ENCODE data around the gene ILK. TPM values are rescaled to one million over a fixed set of nuclear protein-coding genes. Genes with fewer than 3 reads are reported as not detected.

ILK gene
- total RNA-seq, 1 donor from 2014 or later: 209 TPM

DNA sequence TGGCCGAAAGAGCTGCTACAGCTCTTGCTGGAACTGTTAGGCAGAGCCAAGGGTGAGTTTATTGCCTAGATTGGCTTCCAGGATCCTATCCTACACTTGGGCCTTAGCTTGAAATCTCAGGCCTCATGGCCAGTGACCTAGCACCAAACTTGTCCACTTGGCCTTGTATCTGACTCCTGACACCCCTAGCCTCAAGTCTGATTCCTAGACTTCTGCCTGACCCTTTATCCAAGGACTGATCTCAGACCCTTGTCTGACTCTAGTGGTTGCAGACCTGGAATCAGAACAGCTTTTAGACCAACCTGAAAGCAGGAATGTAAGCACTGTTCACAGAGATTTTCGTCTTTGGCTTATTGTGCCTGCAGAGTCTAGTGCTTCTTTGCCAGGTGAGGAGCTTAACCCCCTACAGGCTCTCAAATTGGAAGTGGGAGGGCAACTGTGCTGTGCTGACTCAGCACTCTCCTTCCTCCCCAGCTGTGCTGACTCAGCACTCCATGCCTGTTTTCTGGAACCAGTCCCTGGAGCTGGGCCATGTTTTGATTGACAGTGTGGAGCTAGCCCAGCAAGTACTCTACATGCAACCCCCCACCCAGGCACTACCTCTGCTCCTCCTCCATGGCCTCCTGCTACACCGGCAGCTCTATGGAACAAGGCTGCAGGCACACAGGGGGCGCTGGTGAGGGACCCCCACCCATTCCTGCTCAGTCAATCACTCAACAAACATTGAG, 35.2 kb upstream of the ILK start:
- DNase-seq (ENCODE audit: low read depth): peak; percentile 58

DNA sequence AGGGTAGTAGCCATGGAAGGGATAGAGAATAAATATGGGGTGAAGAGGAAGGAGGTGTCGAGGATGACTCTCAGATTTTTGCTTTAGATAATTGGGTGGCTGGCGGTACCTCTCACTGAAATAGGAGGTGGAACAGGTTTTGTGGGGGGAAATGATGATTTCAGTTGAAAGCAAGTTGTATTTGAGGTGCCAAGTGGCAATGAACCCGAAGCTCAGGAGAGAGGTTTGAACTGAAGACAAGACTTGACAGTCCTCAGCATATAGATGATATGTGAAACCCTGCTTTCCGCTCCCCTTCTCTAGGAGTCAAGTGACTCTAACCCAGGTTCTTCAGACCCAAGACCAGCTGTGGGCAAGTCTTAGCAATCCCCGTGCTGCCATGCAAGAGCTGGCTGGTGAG, 33.9 kb upstream of the ILK start:
- Histone ChIP-seq H2AFZ (ENCODE audit: low read depth, low read length) (no peak overlapping the region), H3K4me3 (ENCODE audit: insufficient read depth, low read depth, low read length) (no peak overlapping the region), H3K27ac (ENCODE audit: low read depth, low read length) (no peak overlapping the region), H3K79me2 (ENCODE audit: insufficient read depth, low read length) (no peaks in the 10 kb centered on the region), H3K9me3 (ENCODE audit: insufficient read depth, low read depth, low read length) (no peaks in the 10 kb centered on the region), H3K27me3 (ENCODE audit: insufficient read depth, low read length) (no peaks in the 10 kb centered on the region), H3K4me1 (ENCODE audit: insufficient read depth, low read length) (peaks cover 14% of the 10 kb centered on the region), H4K20me1 (ENCODE audit: insufficient read depth, low read length) (peaks cover 17% of the 10 kb centered on the region), H3K4me2 (ENCODE audit: low read length) (no peak overlapping the region), H3K36me3 (ENCODE audit: insufficient read depth, low read length) (peaks cover 2% of the 10 kb centered on the region), H3K9ac (ENCODE audit: low read length) (no peak overlapping the region)
- no peak for DNase-seq (ENCODE audit: low read depth)
- TF ChIP-seq, protein P1, sequence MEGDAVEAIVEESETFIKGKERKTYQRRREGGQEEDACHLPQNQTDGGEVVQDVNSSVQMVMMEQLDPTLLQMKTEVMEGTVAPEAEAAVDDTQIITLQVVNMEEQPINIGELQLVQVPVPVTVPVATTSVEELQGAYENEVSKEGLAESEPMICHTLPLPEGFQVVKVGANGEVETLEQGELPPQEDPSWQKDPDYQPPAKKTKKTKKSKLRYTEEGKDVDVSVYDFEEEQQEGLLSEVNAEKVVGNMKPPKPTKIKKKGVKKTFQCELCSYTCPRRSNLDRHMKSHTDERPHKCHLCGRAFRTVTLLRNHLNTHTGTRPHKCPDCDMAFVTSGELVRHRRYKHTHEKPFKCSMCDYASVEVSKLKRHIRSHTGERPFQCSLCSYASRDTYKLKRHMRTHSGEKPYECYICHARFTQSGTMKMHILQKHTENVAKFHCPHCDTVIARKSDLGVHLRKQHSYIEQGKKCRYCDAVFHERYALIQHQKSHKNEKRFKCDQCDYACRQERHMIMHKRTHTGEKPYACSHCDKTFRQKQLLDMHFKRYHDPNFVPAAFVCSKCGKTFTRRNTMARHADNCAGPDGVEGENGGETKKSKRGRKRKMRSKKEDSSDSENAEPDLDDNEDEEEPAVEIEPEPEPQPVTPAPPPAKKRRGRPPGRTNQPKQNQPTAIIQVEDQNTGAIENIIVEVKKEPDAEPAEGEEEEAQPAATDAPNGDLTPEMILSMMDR (IDR thresholded peaks at IDR 0.05; ENCODE audit: insufficient read depth, low read depth, low read length): no peak
- TF ChIP-seq EZH2 (IDR thresholded peaks at IDR 0.05; ENCODE audit: insufficient read depth, low read length): no peak
- Mint-ChIP-seq H3K36me3 (ENCODE audit: low read depth, unreplicated experiment) (peaks cover 13% of the 10 kb centered on the region), H3K4me1 (ENCODE audit: low read depth, unreplicated experiment) (peaks cover 17% of the 10 kb centered on the region), H3K27me3 (ENCODE audit: low read depth, unreplicated experiment) (peaks cover 3% of the 10 kb centered on the region), H3K4me3 (ENCODE audit: unreplicated experiment) (no peak overlapping the region), H3K9me3 (ENCODE audit: unreplicated experiment) (peaks cover 3% of the 10 kb centered on the region), H3K27ac (ENCODE audit: unreplicated experiment) (no peak overlapping the region)
- FAIRE-seq: no peak

More for the DNA sequence above, 35.2 kb upstream of the ILK start:
- H3K79me2 ChIP-seq (ENCODE audit: insufficient read depth, low read length): no peaks in the 10 kb centered on the region
- Mint-ChIP-seq H3K4me3 (ENCODE audit: unreplicated experiment) (peak overlapping the region; percentile 34), H3K9me3 (ENCODE audit: unreplicated experiment) (peaks cover 3% of the 10 kb centered on the region), H3K36me3 (ENCODE audit: low read depth, unreplicated experiment) (peaks cover 16% of the 10 kb centered on the region), H3K4me1 (ENCODE audit: low read depth, unreplicated experiment) (peaks cover 17% of the 10 kb centered on the region), H3K27ac (ENCODE audit: unreplicated experiment) (no peak overlapping the region), H3K27me3 (ENCODE audit: low read depth, unreplicated experiment) (peaks cover 3% of the 10 kb centered on the region)
- H3K4me2 ChIP-seq (ENCODE audit: low read length): peak overlapping the region; percentile 9
- H4K20me1 ChIP-seq (ENCODE audit: insufficient read depth, low read length): peaks cover 17% of the 10 kb centered on the region
- no peak overlapping the region for H3K27ac ChIP-seq (ENCODE audit: low read depth, low read length)
- peak; percentile 52 for FAIRE-seq
- no peak overlapping the region for H3K4me3 ChIP-seq (ENCODE audit: insufficient read depth, low read depth, low read length)
- no peak for TF ChIP-seq EZH2 (IDR thresholded peaks at IDR 0.05; ENCODE audit: insufficient read depth, low read length)
- TF ChIP-seq, protein P1 (IDR thresholded peaks at IDR 0.05; ENCODE audit: insufficient read depth, low read depth, low read length): no peak
- peaks cover 14% of the 10 kb centered on the region for H3K4me1 ChIP-seq (ENCODE audit: insufficient read depth, low read length)
- H3K9me3 ChIP-seq (ENCODE audit: insufficient read depth, low read depth, low read length): no peaks in the 10 kb centered on the region
- no peaks in the 10 kb centered on the region for H3K27me3 ChIP-seq (ENCODE audit: insufficient read depth, low read length)
- H3K36me3 ChIP-seq (ENCODE audit: insufficient read depth, low read length): peaks cover 2% of the 10 kb centered on the region
- no peak overlapping the region for H3K9ac ChIP-seq (ENCODE audit: low read length)
- no peak overlapping the region for H2AFZ ChIP-seq (ENCODE audit: low read depth, low read length)
